ENCODE results near the gene MEGF11. TPM values are rescaled to one million over a fixed set of nuclear protein-coding genes. Genes with fewer than 3 reads are reported as not detected.

Gene MEGF11
- total RNA-seq, 4 donors from 2014 or later, result 2.4 to 8.5 (median 4.3) TPM

- H3K9me3 ChIP-seq, result no peaks in the 10 kb centered on the region
- H3K4me1 ChIP-seq, result no peaks in the 10 kb centered on the region
- H3K27ac ChIP-seq, result no peak overlapping the region
- H3K36me3 ChIP-seq, result no peaks in the 10 kb centered on the region
- TF ChIP-seq POLR2AphosphoS5 (IDR thresholded peaks at IDR 0.05), result no peak
- TF ChIP-seq, protein P1, sequence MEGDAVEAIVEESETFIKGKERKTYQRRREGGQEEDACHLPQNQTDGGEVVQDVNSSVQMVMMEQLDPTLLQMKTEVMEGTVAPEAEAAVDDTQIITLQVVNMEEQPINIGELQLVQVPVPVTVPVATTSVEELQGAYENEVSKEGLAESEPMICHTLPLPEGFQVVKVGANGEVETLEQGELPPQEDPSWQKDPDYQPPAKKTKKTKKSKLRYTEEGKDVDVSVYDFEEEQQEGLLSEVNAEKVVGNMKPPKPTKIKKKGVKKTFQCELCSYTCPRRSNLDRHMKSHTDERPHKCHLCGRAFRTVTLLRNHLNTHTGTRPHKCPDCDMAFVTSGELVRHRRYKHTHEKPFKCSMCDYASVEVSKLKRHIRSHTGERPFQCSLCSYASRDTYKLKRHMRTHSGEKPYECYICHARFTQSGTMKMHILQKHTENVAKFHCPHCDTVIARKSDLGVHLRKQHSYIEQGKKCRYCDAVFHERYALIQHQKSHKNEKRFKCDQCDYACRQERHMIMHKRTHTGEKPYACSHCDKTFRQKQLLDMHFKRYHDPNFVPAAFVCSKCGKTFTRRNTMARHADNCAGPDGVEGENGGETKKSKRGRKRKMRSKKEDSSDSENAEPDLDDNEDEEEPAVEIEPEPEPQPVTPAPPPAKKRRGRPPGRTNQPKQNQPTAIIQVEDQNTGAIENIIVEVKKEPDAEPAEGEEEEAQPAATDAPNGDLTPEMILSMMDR (IDR thresholded peaks at IDR 0.05), result no peak
- no peak for TF ChIP-seq EP300 (IDR thresholded peaks at IDR 0.05)
- TF ChIP-seq POLR2A (IDR thresholded peaks at IDR 0.05), result no peak
- no peak for DNase-seq (ENCODE audit: low spot score in 2 of 2)
- no peak overlapping the region for H3K4me3 ChIP-seq
- 100% methylated on average over 4 of the region's 4 CpGs for WGBS
- H3K27me3 ChIP-seq, result peaks cover 36% of the 10 kb centered on the region
Observed at GRCh38 chr15:66239514-66239913, 14.0 kb downstream of the MEGF11 start.

GRCh38 chr15:66238318-66238717 lies 15.2 kb downstream of the MEGF11 start:
- Histone ChIP-seq H3K4me1 (no peaks in the 10 kb centered on the region), H3K9me3 (no peaks in the 10 kb centered on the region), H3K4me3 (no peak overlapping the region), H3K36me3 (no peaks in the 10 kb centered on the region), H3K27ac (no peak overlapping the region), H3K27me3 (peaks cover 34% of the 10 kb centered on the region)
- 85% methylated on average over 5 of the region's 5 CpGs for WGBS
- DNase-seq (ENCODE audit: low spot score in 2 of 2), result no peak
- TF ChIP-seq POLR2A (IDR thresholded peaks at IDR 0.05), result no peak
- TF ChIP-seq, protein P1 (IDR thresholded peaks at IDR 0.05), result no peak
- TF ChIP-seq EP300 (IDR thresholded peaks at IDR 0.05), result no peak
- TF ChIP-seq POLR2AphosphoS5 (IDR thresholded peaks at IDR 0.05), result no peak

GRCh38 chr15:66237513-66238235 lies 15.9 kb downstream of the MEGF11 start:
- DNase-seq (ENCODE audit: low spot score in 2 of 2), result no peak
- H3K9me3 ChIP-seq, result no peaks in the 10 kb centered on the region

GRCh38 chr15:66236806-66237375 lies 16.7 kb downstream of the MEGF11 start:
- WGBS, result 78% methylated on average over 12 of the region's 12 CpGs
- no peaks in the 10 kb centered on the region for H3K36me3 ChIP-seq

More at GRCh38 chr15:66237513-66238235, 15.9 kb downstream of the MEGF11 start:
- Histone ChIP-seq H3K4me3 (no peak overlapping the region), H3K36me3 (no peaks in the 10 kb centered on the region), H3K4me1 (no peaks in the 10 kb centered on the region), H3K27ac (no peak overlapping the region), H3K27me3 (peaks cover 30% of the 10 kb centered on the region)
- TF ChIP-seq, protein P1 (IDR thresholded peaks at IDR 0.05), result no peak
- no peak for TF ChIP-seq POLR2A (IDR thresholded peaks at IDR 0.05)
- 71% methylated on average over 10 of the region's 10 CpGs for WGBS

GRCh38 chr15:66235866-66236265 lies 17.7 kb downstream of the MEGF11 start:
- Histone ChIP-seq H3K4me3 (no peak overlapping the region), H3K9me3 (no peaks in the 10 kb centered on the region), H3K36me3 (no peaks in the 10 kb centered on the region), H3K27me3 (peaks cover 24% of the 10 kb centered on the region), H3K4me1 (peaks cover 4% of the 10 kb centered on the region), H3K27ac (no peak overlapping the region)
- no peak for DNase-seq (ENCODE audit: low spot score in 2 of 2)
- TF ChIP-seq, protein P1 (IDR thresholded peaks at IDR 0.05), result no peak
- TF ChIP-seq POLR2AphosphoS5 (IDR thresholded peaks at IDR 0.05) (no peak), POLR2A (IDR thresholded peaks at IDR 0.05) (no peak), EP300 (IDR thresholded peaks at IDR 0.05) (no peak)
- WGBS, result 70% methylated on average over 2 of the region's 2 CpGs

More at GRCh38 chr15:66236806-66237375, 16.7 kb downstream of the MEGF11 start:
- Histone ChIP-seq H3K27ac (no peak overlapping the region), H3K9me3 (no peaks in the 10 kb centered on the region), H3K4me1 (no peaks in the 10 kb centered on the region), H3K4me3 (no peak overlapping the region), H3K27me3 (peaks cover 30% of the 10 kb centered on the region)
- TF ChIP-seq EP300 (IDR thresholded peaks at IDR 0.05) (no peak), POLR2AphosphoS5 (IDR thresholded peaks at IDR 0.05) (no peak), POLR2A (IDR thresholded peaks at IDR 0.05) (no peak)
- TF ChIP-seq, protein P1 (IDR thresholded peaks at IDR 0.05), result no peak
- DNase-seq (ENCODE audit: low spot score in 2 of 2), result no peak
